T-cell (primary cell): Measurements from ENCODE around the gene FAM110A. TPM values are rescaled to one million over a fixed set of nuclear protein-coding genes. Genes with fewer than 3 reads are reported as not detected.
A peak's percentile ranks its signal among the peaks of the same experiment; 100 is the strongest.
"Not testable (repeated sequence)": the region's sequence is repeated elsewhere in the genome, so short reads cannot be mapped to it uniquely, and the experiment has no call there.

Experiments
- ATAC-seq, 4 experiments: fragments of 200-7000 bp in 3 of 4; fragments of 150-1000 bp in 1 of 4; cut with Tn5 transposase; replicated peaks in 1 of 4; 1 replicate in 3 of 4; 2 replicates in 1 of 4; pipeline ENCODE4 v1.10.0; 2021; ENCODE audit warnings: moderate library complexity in 3 of 4, mild to moderate bottlenecking in 2 of 4, moderate number of reproducible peaks in 1 of 4
- CTCF ChIA-PET, 2 donors: fragments of 300-600 bp; sonication (Branson Sonifier 250); formaldehyde crosslinking; loops; one replicate each; lab custom pipeline; 2022; ENCODE audit warnings: antibody characterized with exemption in 2 of 2; lab: Charles Lee
- POLR2A ChIA-PET, 2 donors: fragments of 300-600 bp; sonication (Branson Sonifier 250); formaldehyde crosslinking; loops; one replicate each; lab custom pipeline; 2022; ENCODE audit warnings: antibody characterized with exemption in 2 of 2; lab: Charles Lee
- DNase-seq, 35 experiments: peaks; one replicate each; pipeline versions ENCODE4 v3.0.0 to v3.0.0-alpha.2; 2013 to 2023
- H3K27ac ChIP-seq: one replicate; pipeline ENCODE4 v1.5.1; 2013; ENCODE audit warnings: low read length
- H3K27me3 ChIP-seq, 2 experiments: replicated peaks in 1 of 2; 1 replicate in 1 of 2; 2 replicates in 1 of 2; pipeline versions ENCODE4 v1.6.1 to v1.7.0; 2013; ENCODE audit warnings: low read length in 1 of 2, mixed read lengths in 1 of 2; ENCODE audit not compliant: control insufficient read depth in 2 of 2, insufficient read depth in 2 of 2; ENCODE audit errors: extremely low read depth in 1 of 2
- H3K36me3 ChIP-seq, 2 donors: 1 replicate in 1 of 2; 2 replicates in 1 of 2; pipeline versions ENCODE4 v1.6.1 to v1.7.0; 2013; ENCODE audit warnings: low read length in 1 of 2; ENCODE audit not compliant: control insufficient read depth in 2 of 2, insufficient read depth in 1 of 2; ENCODE audit errors: extremely low read depth in 1 of 2
- H3K4me1 ChIP-seq, 2 experiments: 1 replicate in 1 of 2; 2 replicates in 1 of 2; pipeline versions ENCODE4 v1.6.1 to v1.7.0; 2013; ENCODE audit warnings: low read length in 2 of 2, mixed read lengths in 1 of 2; ENCODE audit not compliant: insufficient read depth in 2 of 2, control insufficient read depth in 1 of 2; ENCODE audit errors: extremely low read depth in 1 of 2
- H3K4me3 ChIP-seq, 2 donors: 1 replicate in 1 of 2; 2 replicates in 1 of 2; pipeline versions ENCODE4 v1.5.1 to v1.7.0; 2013; ENCODE audit warnings: mild to moderate bottlenecking in 2 of 2, low read length in 1 of 2, moderate library complexity in 1 of 2; ENCODE audit not compliant: control insufficient read depth in 1 of 2; ENCODE audit errors: extremely low read depth in 1 of 2
- H3K9me3 ChIP-seq: 2 replicates; pipeline ENCODE4 v1.7.0; 2013
- H3K27ac Mint-ChIP-seq, 2 donors: one replicate each; pipeline ENCODE4 v1.8.0; 2020 to 2021; ENCODE audit warnings: mild to moderate bottlenecking in 2 of 2, mixed read lengths in 2 of 2
- H3K27me3 Mint-ChIP-seq, 2 donors: one replicate each; pipeline ENCODE4 v1.8.0; 2021 to 2022; ENCODE audit warnings: mixed read lengths in 2 of 2
- H3K36me3 Mint-ChIP-seq: one replicate; pipeline ENCODE4 v1.8.0; 2021; ENCODE audit warnings: mixed read lengths
- H3K4me1 Mint-ChIP-seq, 3 donors: one replicate each; pipeline ENCODE4 v1.8.0; 2020 to 2022; ENCODE audit warnings: mixed read lengths in 3 of 3, mild to moderate bottlenecking in 1 of 3
- H3K4me3 Mint-ChIP-seq, 3 donors: one replicate each; pipeline ENCODE4 v1.8.0; 2020 to 2022; ENCODE audit warnings: mild to moderate bottlenecking in 3 of 3, mixed read lengths in 3 of 3, moderate library complexity in 3 of 3
- H3K9me3 Mint-ChIP-seq, 3 donors: one replicate each; pipeline ENCODE4 v1.8.0; 2020 to 2022; ENCODE audit warnings: mixed read lengths in 3 of 3
- WGBS: methylation state at CpG from one replicate; pipeline ENCODE4 v1.1.5; 2013; ENCODE audit warnings: missing lambda C conversion rate; ENCODE audit not compliant: insufficient coverage; 5-methylcytosine and 5-hydroxymethylcytosine counted together
- total RNA-seq, 35 experiments: library from RNA in 6 of 35; stranded (reverse) in 6 of 35; fragments of 120-200 nt in 1 of 35; gene quantifications; one replicate each; pipeline versions ENCODE4 v1.2.1 to v1.2.4 and lab custom pipeline; 2013 to 2026

FAM110A gene
- total RNA-seq, 5 donors from 2014 or later (not counting 1 experiment from before 2014, with no cell fraction given): 12.7 to 27.9 (median 26.9) TPM

DNA sequence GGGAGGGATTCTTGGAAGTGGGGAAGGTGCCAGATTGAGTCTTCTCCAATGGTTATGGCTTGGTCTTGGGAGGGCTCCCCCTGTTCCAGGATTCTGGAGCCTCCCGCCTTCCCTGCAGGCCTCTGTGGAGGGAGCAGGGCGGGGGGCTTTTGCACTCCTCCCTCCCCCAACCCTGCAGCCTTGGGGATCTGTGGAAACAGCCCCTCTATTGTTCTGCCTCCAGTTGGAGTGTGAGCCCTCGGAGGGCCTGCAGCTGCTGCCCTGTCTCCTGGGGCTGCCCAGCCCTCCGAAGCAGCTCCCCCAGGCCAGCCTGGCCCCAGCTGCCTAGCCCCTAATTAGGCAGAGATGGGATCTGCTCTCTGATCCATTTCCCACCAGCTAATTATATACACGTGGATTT, 14.7 kb downstream of the FAM110A start:
- Histone ChIP-seq H3K27me3 (no peaks in the 10 kb centered on the region), H3K27ac (peak overlapping the region; percentile 65), H3K9me3 (peaks cover 3% of the 10 kb centered on the region), H3K4me1 (peaks cover 16 to 63% of the 10 kb centered on the region in 2 experiments), H3K36me3 (no peaks in the 10 kb centered on the region), H3K4me3 (no peak overlapping the region)
- ATAC-seq (no peak), DNase-seq (no peak)
- Mint-ChIP-seq H3K9me3 (peaks cover 0 to 7% (median 0%) of the 10 kb centered on the region in 3 donors), H3K36me3 (peaks cover 12% of the 10 kb centered on the region), H3K4me3 (peak overlapping the region in 1 of 3 donors; percentile 89), H3K27me3 (no peaks in the 10 kb centered on the region), H3K27ac (peak overlapping the region; percentile 99), H3K4me1 (peaks cover 64 to 73% (median 64%) of the 10 kb centered on the region in 3 donors)
- ChIA-PET CTCF (no interaction called here), POLR2A (no interaction called here)
- 92% methylated on average over 2 of the region's 5 CpGs for WGBS

DNA sequence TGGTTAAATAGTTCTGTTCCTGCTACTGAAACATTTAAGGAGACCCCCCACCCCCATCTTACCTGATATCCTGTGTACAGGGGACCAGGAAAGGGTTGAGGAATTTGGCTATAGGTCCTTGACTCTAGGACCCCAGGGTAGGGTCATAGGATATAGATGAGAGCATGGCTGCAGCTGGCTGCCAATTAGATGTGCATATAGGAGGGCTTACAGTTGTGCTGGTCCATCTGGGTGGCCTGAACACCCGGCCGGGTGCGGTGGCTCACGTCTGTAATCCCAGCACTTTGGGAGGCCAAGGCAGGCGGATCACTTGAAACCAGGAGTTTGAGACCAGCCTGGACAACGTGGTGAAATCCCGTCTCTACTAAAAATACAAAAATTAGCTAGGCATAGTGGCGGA, 15.2 kb downstream of the FAM110A start:
- H3K9me3 ChIP-seq, ATAC-seq, POLR2A ChIA-PET, CTCF ChIA-PET, H3K9me3 Mint-ChIP-seq, H3K36me3 ChIP-seq, H3K4me3 ChIP-seq, H3K27me3 ChIP-seq, H3K27ac ChIP-seq, H3K27me3 Mint-ChIP-seq, DNase-seq: not testable (repeated sequence)
- WGBS: 98% methylated on average over 8 of the region's 8 CpGs
- Mint-ChIP-seq H3K36me3 (peaks cover 12% of the 10 kb centered on the region), H3K27ac (peak overlapping the region in 1 of 2 donors; percentile 52), H3K4me1 (peaks cover 64 to 74% (median 69%) of the 10 kb centered on the region in 3 donors), H3K4me3 (peak overlapping the region in 1 of 3 donors; percentile 89)
- H3K4me1 ChIP-seq: peaks cover 16 to 58% of the 10 kb centered on the region in 2 experiments

DNA sequence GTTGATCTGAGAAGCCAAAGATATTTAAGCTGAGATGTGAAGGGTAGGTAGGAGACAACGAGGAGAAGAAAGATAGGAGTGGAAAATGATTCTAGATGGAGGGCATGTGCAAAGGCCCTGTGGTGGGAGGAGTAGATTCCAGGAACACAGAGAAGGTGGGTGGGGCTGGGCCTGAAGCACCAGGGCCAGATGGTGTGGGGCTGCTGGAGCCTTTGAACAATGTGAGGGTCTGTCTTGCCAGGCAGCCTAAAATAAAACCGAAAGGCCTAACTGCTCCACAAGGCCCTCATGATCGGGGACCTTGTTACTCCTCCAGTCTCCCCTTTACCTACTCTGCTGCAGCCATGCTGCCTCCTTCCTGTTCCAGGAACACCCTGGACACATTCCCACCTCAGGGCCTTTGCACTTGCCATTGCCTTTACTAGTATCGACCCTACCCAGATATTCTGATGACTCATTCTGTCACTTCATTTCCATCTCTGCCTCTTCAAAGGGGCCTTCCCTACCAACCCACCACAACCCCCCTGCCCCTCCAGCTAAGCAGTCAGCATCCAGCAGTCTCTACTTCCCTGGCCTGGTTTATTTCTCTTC, 20.0 kb downstream of the FAM110A start:
- no peak for ATAC-seq
- ChIA-PET POLR2A (interaction anchor here in 1 of 2 donors (0.6 kb wide), 1 partner anchor 297 kb away, joined by 5 read pairs; no protein-coding TSS in a partner anchor), CTCF (interaction anchor here in 1 of 2 donors (0.6 kb wide), 1 partner anchor 15 kb away, joined by 4 read pairs; no protein-coding TSS in a partner anchor)
- 68% methylated on average over 4 of the region's 4 CpGs for WGBS
- Mint-ChIP-seq H3K9me3 (peaks cover 0 to 7% (median 0%) of the 10 kb centered on the region in 3 donors), H3K36me3 (peaks cover 16% of the 10 kb centered on the region), H3K4me3 (peak overlapping the region in 1 of 3 donors; percentile 6), H3K4me1 (peaks cover 71 to 79% (median 74%) of the 10 kb centered on the region in 3 donors), H3K27me3 (no peaks in the 10 kb centered on the region), H3K27ac (peak overlapping the region; percentile 72 to 81)
- Histone ChIP-seq H3K4me1 (peaks cover 10 to 40% of the 10 kb centered on the region in 2 experiments), H3K9me3 (peaks cover 3% of the 10 kb centered on the region), H3K4me3 (no peak overlapping the region), H3K27ac (no peak overlapping the region), H3K36me3 (no peaks in the 10 kb centered on the region), H3K27me3 (no peaks in the 10 kb centered on the region)
- no peak for DNase-seq

DNA sequence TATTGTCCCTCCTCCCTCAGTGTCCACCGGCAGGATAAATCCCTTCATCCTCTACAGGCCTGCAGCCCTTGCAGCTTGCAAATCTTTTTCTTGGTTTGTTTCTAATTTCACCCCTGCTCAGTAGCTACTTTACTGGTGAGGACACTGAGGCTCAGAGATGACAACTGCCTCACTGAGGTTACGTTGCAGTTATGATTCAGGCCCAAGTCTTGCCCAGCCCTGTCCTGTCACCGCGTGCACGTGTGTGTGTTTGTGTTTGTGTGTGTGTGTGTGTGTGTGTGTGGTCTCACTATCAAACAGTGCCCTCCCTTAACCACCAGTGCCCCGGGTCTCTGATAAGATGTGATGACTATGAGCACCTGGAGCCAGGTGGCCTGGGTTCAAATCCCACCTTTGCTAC, 21.1 kb downstream of the FAM110A start:
- POLR2A ChIA-PET: no interaction called here
- CTCF ChIA-PET: no interaction called here

DNA sequence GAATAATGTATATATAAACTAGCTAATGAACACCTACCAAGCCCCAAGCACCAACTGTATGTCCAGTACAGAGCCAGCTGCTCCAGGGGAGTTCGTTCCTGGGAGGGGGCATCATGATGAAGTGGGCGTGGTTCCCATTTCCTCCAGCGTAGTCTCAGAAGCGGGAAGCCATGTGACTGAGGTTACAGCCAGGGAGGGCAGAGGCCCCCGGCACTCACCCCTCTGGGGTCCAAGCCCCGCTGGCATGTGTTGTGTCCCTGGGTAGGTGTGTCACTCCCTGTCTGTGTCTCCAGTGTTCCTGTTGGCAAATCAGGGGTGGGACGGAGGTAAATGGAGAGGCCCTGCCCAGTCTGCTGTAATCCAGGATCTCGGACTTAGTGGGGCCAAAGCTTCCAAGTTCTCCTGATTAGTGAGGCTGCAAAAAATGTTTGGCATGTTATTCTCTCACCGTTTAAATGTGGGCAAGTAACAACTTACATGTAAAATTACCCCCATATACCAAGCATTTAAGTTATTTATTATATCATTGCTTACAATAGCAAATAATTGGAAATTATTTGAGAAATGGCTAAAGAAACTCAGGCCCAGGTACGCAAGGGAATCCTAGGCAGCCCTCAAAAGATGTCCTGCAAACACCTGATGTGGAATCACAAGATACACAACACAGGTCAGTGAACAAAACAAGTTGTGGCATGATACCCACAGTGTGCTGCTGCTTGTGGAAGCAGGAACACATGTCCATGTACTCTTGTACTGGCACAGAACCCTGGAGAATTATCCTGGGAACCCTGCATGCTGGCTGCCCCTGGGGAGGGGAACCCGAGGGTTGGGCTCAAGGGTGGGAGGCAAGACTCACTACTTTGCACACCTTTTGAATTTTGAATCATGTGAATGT, 22.2 kb downstream of the FAM110A start:
- H3K4me1 Mint-ChIP-seq: peaks cover 78 to 85% (median 84%) of the 10 kb centered on the region in 3 donors
- ATAC-seq (peak; percentile 12 to 40 (median 26)), DNase-seq (peak in 1 of 35 experiments; percentile 18)
- peak overlapping the region; percentile 80 to 90 for H3K27ac Mint-ChIP-seq
- H3K9me3 Mint-ChIP-seq: peaks cover 0 to 2% (median 0%) of the 10 kb centered on the region in 3 donors
- no peak overlapping the region for H3K4me3 ChIP-seq
- no peaks in the 10 kb centered on the region for H3K27me3 Mint-ChIP-seq
- ChIA-PET CTCF (interaction anchor here in 1 of 2 donors (0.5 to 0.6 kb wide), 2 partner anchors 9 to 12 kb away, joined by 3 read pairs; no protein-coding TSS in a partner anchor), POLR2A (no interaction called here)
- WGBS: 25% methylated on average over 5 of the region's 11 CpGs
- H3K27ac ChIP-seq: peak overlapping the region; percentile 40
- peaks cover 12% of the 10 kb centered on the region for H3K36me3 Mint-ChIP-seq
- no peaks in the 10 kb centered on the region for H3K36me3 ChIP-seq
- peaks cover under 1% of the 10 kb centered on the region for H3K9me3 ChIP-seq
- H3K4me1 ChIP-seq: peaks cover 12 to 53% of the 10 kb centered on the region in 2 experiments
- no peaks in the 10 kb centered on the region for H3K27me3 ChIP-seq
- H3K4me3 Mint-ChIP-seq: peak overlapping the region; percentile 48 to 65 (median 55)

More for the DNA sequence above, 21.1 kb downstream of the FAM110A start:
- Histone ChIP-seq H3K4me1 (peaks cover 12 to 47% of the 10 kb centered on the region in 2 experiments), H3K36me3 (no peaks in the 10 kb centered on the region), H3K4me3 (no peak overlapping the region), H3K27me3 (no peaks in the 10 kb centered on the region), H3K9me3 (peaks cover 3% of the 10 kb centered on the region), H3K27ac (no peak overlapping the region)
- H3K27ac Mint-ChIP-seq: peak overlapping the region; percentile 63 to 90
- H3K4me1 Mint-ChIP-seq: peaks cover 75 to 84% (median 81%) of the 10 kb centered on the region in 3 donors
- H3K9me3 Mint-ChIP-seq: peaks cover 0 to 7% (median 0%) of the 10 kb centered on the region in 3 donors
- peaks cover 16% of the 10 kb centered on the region for H3K36me3 Mint-ChIP-seq
- no peak for DNase-seq
- 80% methylated on average over 1 of the region's 6 CpGs for WGBS
- no peak overlapping the region for H3K4me3 Mint-ChIP-seq
- no peaks in the 10 kb centered on the region for H3K27me3 Mint-ChIP-seq
- ATAC-seq: no peak

DNA sequence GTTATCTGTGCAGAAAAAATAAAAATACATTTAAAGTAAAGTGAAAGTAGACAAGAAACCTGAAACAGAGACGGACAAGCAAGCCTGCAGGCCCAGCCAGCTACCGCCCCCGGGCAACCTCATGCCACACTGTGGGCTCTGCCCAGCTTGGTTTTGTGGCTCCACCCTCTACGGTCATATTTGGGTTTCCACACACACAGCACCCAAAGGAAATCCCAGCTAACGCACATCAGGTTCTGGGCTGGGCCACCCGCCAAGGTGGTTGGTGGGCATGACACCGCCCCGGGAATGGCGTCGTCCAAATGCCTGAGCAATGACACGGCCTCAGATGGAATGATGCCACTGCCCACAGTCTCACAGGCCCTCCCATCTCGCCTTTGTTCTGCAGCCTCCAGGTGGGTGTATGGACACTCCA, 22.9 kb downstream of the FAM110A start:
- DNase-seq (peak in 29 of 35 experiments; percentile 19 to 63 (median 35)), ATAC-seq (peak; percentile 85 to 97 (median 90))
- ChIA-PET CTCF (interaction anchor here in 1 of 2 donors (0.5 to 0.6 kb wide), 2 partner anchors 9 to 12 kb away, joined by 3 read pairs; no protein-coding TSS in a partner anchor), POLR2A (no interaction called here)
- peak overlapping the region; percentile 48 to 65 (median 55) for H3K4me3 Mint-ChIP-seq
- Histone ChIP-seq H3K27ac (peak overlapping the region; percentile 40), H3K4me3 (no peak overlapping the region), H3K27me3 (no peaks in the 10 kb centered on the region), H3K36me3 (no peaks in the 10 kb centered on the region), H3K9me3 (no peaks in the 10 kb centered on the region), H3K4me1 (peaks cover 10 to 48% of the 10 kb centered on the region in 2 experiments)
- peak overlapping the region; percentile 80 to 90 for H3K27ac Mint-ChIP-seq
- H3K27me3 Mint-ChIP-seq: no peaks in the 10 kb centered on the region
- no peaks in the 10 kb centered on the region for H3K9me3 Mint-ChIP-seq
- WGBS: 14% methylated on average over 12 of the region's 12 CpGs
- H3K36me3 Mint-ChIP-seq: peaks cover 7% of the 10 kb centered on the region
- peaks cover 71 to 78% (median 77%) of the 10 kb centered on the region in 3 donors for H3K4me1 Mint-ChIP-seq
